GM23338 (cell line): ENCODE results near the gene RANGAP1. TPM values are rescaled to one million over a fixed set of nuclear protein-coding genes. Genes with fewer than 3 reads are reported as not detected.

Source experiments
- ATAC-seq: fragments of 200-7000 bp; cut with Tn5 transposase; 3 replicates; pipeline ENCODE4 v1.9.1; 2020
- DNase-seq: peaks from one replicate; pipeline ENCODE4 v3.0.0-alpha.2; 2015; ENCODE audit warnings: low spot score
- H2AFZ ChIP-seq: fragments of 200-600 bp; sonication (generic); 2 replicates; pipeline ENCODE4 v1.8.0; 2016; ENCODE audit warnings: antibody characterized with exemption, mild to moderate bottlenecking, moderate library complexity
- H3F3A ChIP-seq: fragments of 200-600 bp; sonication (generic); replicated peaks from 2 replicates; pipeline ENCODE4 v1.8.0; 2017; ENCODE audit warnings: antibody characterized with exemption, mixed run types, low read depth
- H3K27ac ChIP-seq: fragments of 200-600 bp; sonication (generic); 2 replicates; pipeline ENCODE4 v1.6.1; 2016; ENCODE audit warnings: low read depth
- H3K27me3 ChIP-seq: fragments of 200-600 bp; sonication (generic); 2 replicates; pipeline ENCODE4 v1.8.0; 2016; ENCODE audit warnings: mild to moderate bottlenecking, mixed run types, moderate library complexity; ENCODE audit not compliant: insufficient read depth
- H3K36me3 ChIP-seq: fragments of 200-600 bp; sonication (generic); 2 replicates; pipeline ENCODE4 v1.8.0; 2016; ENCODE audit warnings: mild to moderate bottlenecking; ENCODE audit not compliant: insufficient read depth
- H3K4me1 ChIP-seq: fragments of 200-600 bp; sonication (generic); 2 replicates; pipeline ENCODE4 v1.8.0; 2016; ENCODE audit warnings: mild to moderate bottlenecking, moderate library complexity; ENCODE audit not compliant: insufficient read depth
- H3K4me2 ChIP-seq: fragments of 200-600 bp; sonication (generic); 2 replicates; pipeline ENCODE4 v1.7.1; 2017; ENCODE audit warnings: mixed run types
- H3K4me3 ChIP-seq: fragments of 200-600 bp; sonication (generic); 2 replicates; pipeline ENCODE4 v1.6.1; 2016; ENCODE audit warnings: mixed run types
- H3K79me2 ChIP-seq: fragments of 200-600 bp; sonication (generic); replicated peaks from 2 replicates; pipeline ENCODE4 v1.8.0; 2017; ENCODE audit warnings: mild to moderate bottlenecking; ENCODE audit not compliant: insufficient read depth
- H3K9me2 ChIP-seq: fragments of 200-600 bp; sonication (generic); 2 replicates; pipeline ENCODE4 v1.8.0; 2017; ENCODE audit not compliant: insufficient read depth
- H4K20me1 ChIP-seq: fragments of 200-600 bp; sonication (generic); replicated peaks from 2 replicates; pipeline ENCODE4 v1.8.0; 2017; ENCODE audit warnings: mild to moderate bottlenecking; ENCODE audit not compliant: insufficient read depth
- H3K27ac Mint-ChIP-seq: 2 replicates; pipeline ENCODE4 v1.8.0; 2020; ENCODE audit warnings: inconsistent platforms, mild to moderate bottlenecking, moderate library complexity, mixed read lengths
- H3K27me3 Mint-ChIP-seq: 3 replicates; pipeline ENCODE4 v1.8.0; 2022; ENCODE audit warnings: low read depth, mild to moderate bottlenecking, moderate library complexity, mixed read lengths, inconsistent platforms; ENCODE audit not compliant: insufficient read depth, poor library complexity
- H3K36me3 Mint-ChIP-seq: 3 replicates; pipeline ENCODE4 v1.8.0; 2021; ENCODE audit warnings: low read depth, mild to moderate bottlenecking, inconsistent platforms, moderate library complexity, mixed read lengths
- H3K4me1 Mint-ChIP-seq: 3 replicates; pipeline ENCODE4 v1.8.0; 2020; ENCODE audit warnings: mild to moderate bottlenecking, inconsistent platforms, mixed read lengths
- H3K4me3 Mint-ChIP-seq: 3 replicates; pipeline ENCODE4 v1.8.0; 2021; ENCODE audit warnings: moderate library complexity, mild to moderate bottlenecking, inconsistent platforms, mixed read lengths
- H3K9me3 Mint-ChIP-seq: 3 replicates; pipeline ENCODE4 v1.8.0; 2020; ENCODE audit warnings: moderate library complexity, mild to moderate bottlenecking, inconsistent platforms, mixed read lengths
- EZH2 ChIP-seq: fragments of 200-600 bp; sonication (generic); IDR thresholded peaks from one replicate; pipeline ENCODE4 v1.8.0; 2017; ENCODE audit warnings: antibody characterized with exemption, mild to moderate bottlenecking, low read depth; ENCODE audit not compliant: unreplicated experiment
- EZH2phosphoT487 ChIP-seq: fragments of 200-600 bp; sonication (generic); IDR thresholded peaks from one replicate; pipeline ENCODE4 v1.8.1; 2018; ENCODE audit warnings: antibody characterized with exemption; ENCODE audit not compliant: unreplicated experiment
- JUNB ChIP-seq: IDR thresholded peaks from one replicate; pipeline ENCODE4 v1.6.1; 2016; ENCODE audit warnings: antibody characterized with exemption; ENCODE audit not compliant: unreplicated experiment
- NANOG ChIP-seq: IDR thresholded peaks from 2 replicates; pipeline ENCODE4 v1.6.1; 2016; ENCODE audit warnings: antibody characterized with exemption, borderline replicate concordance
- POLR2AphosphoS5 ChIP-seq: IDR thresholded peaks from 2 replicates; pipeline ENCODE4 v1.6.1; 2016; ENCODE audit warnings: antibody characterized with exemption, low read depth
- STAT1 ChIP-seq: IDR thresholded peaks from one replicate; pipeline ENCODE4 v1.6.1; 2016; ENCODE audit warnings: antibody characterized with exemption; ENCODE audit not compliant: unreplicated experiment
- ZNF331 ChIP-seq: fragments of 250-450 bp; sonication (Bioruptor Pico); IDR thresholded peaks from 2 replicates; pipeline ENCODE4 v1.5.0; 2020; ENCODE audit warnings: low read depth, mild to moderate bottlenecking, moderate library complexity
- ZNF462 ChIP-seq: fragments of 250-450 bp; sonication (Bioruptor Pico); IDR thresholded peaks from 2 replicates; pipeline ENCODE4 v1.5.0; 2020; ENCODE audit warnings: mild to moderate bottlenecking, moderate library complexity
- polyA plus RNA-seq: library from polyadenylated mRNA; unstranded; fragments of >200 nt; fragmentation: Nextera tagmentation; extraction: Ambion mirVana; gene quantifications from 2 replicates; pipeline ENCODE4 v1.2.1, GENCODE V29; 2016
- total RNA-seq: library from RNA; depleted of rRNA; stranded (reverse); fragments of >200 nt; shearing (Covaris generic); gene quantifications from 2 replicates; pipeline ENCODE4 v1.2.3, GENCODE V29; 2014
- TF ChIP-seq, protein P1 (sequence below), 2 experiments: fragments of 200-600 bp in 1 of 2; sonication (generic) in 1 of 2; conservative IDR thresholded peaks; 2 replicates each; pipeline versions ENCODE4 v1.5.1 to v1.6.1; 2016 to 2017; ENCODE audit warnings: antibody characterized with exemption in 2 of 2, low read depth in 2 of 2, mild to moderate bottlenecking in 2 of 2, moderate library complexity in 1 of 2

RANGAP1 gene
- total and polyA plus RNA-seq, 2 experiments from 2014 or later: 54.7 to 141 TPM

DNA sequence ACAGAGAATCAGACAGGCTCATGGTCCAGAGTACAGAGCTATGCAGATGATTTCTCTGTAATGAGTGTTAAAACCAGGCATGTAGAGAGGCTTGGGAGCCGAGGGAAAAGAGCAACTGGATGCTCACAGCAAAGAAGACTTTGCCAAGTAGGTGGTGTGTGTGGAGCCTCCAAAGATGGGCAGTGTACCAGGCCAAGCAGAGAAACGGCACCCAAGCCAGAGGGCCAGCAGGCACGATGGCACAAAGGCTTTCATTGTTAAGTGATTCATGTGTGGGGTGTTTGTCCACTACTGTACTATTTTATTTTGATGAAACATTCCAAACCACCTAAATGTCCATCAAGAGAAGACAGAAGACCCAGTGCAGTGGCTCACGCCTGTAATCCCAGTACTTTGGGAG is 11.1 kb downstream of the RANGAP1 start:
- no peaks in the 10 kb centered on the region for H3K27me3 ChIP-seq
- peaks cover 8% of the 10 kb centered on the region for H3K27me3 Mint-ChIP-seq
- H3K36me3 Mint-ChIP-seq: peaks cover 84% of the 10 kb centered on the region
- no peaks in the 10 kb centered on the region for H3K9me3 Mint-ChIP-seq
- no peak overlapping the region for H3K4me2 ChIP-seq
- H3K4me3 Mint-ChIP-seq: no peak overlapping the region
- peaks cover 83% of the 10 kb centered on the region for H3K36me3 ChIP-seq
- H3K4me1 Mint-ChIP-seq: no peaks in the 10 kb centered on the region; the same call in 2 of the 3 replicates
- H3K79me2 ChIP-seq: peaks cover 23% of the 10 kb centered on the region
- 0 out of 2 replicates have a peak, but pooled peaks cover 20% of the 10 kb centered on the region for H3F3A ChIP-seq
- no peaks in the 10 kb centered on the region for H3K4me1 ChIP-seq
- H3K27ac ChIP-seq: no peak overlapping the region
- TF ChIP-seq POLR2AphosphoS5 (no peak), JUNB (no peak), NANOG (no peak), EZH2phosphoT487 (no peak), ZNF331 (CRISPR knock-in tag) (no peak), STAT1 (no peak), EZH2 (no peak), ZNF462 (CRISPR knock-in tag) (no peak)
- TF ChIP-seq, protein P1, sequence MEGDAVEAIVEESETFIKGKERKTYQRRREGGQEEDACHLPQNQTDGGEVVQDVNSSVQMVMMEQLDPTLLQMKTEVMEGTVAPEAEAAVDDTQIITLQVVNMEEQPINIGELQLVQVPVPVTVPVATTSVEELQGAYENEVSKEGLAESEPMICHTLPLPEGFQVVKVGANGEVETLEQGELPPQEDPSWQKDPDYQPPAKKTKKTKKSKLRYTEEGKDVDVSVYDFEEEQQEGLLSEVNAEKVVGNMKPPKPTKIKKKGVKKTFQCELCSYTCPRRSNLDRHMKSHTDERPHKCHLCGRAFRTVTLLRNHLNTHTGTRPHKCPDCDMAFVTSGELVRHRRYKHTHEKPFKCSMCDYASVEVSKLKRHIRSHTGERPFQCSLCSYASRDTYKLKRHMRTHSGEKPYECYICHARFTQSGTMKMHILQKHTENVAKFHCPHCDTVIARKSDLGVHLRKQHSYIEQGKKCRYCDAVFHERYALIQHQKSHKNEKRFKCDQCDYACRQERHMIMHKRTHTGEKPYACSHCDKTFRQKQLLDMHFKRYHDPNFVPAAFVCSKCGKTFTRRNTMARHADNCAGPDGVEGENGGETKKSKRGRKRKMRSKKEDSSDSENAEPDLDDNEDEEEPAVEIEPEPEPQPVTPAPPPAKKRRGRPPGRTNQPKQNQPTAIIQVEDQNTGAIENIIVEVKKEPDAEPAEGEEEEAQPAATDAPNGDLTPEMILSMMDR (conservative IDR thresholded peaks at IDR 0.05; ENCODE audit: low read depth in 2 of 2): no peak
- H4K20me1 ChIP-seq: peaks cover 27% of the 10 kb centered on the region
- no peak overlapping the region for H3K4me3 ChIP-seq
- no peak overlapping the region; the same call in 1 of the 2 replicates for H3K27ac Mint-ChIP-seq
- DNase-seq: no peak
- no peak overlapping the region for H2AFZ ChIP-seq
- no peaks in the 10 kb centered on the region for H3K9me2 ChIP-seq
- no peak for ATAC-seq
